HepG2 (cell line): ENCODE measurements around the gene RASGRF1. TPM values are rescaled to one million over a fixed set of nuclear protein-coding genes. Genes with fewer than 3 reads are reported as not detected.

Experiments used
- DR1 ChIP-seq: sonication (generic); formaldehyde crosslinking; IDR thresholded peaks from 2 replicates; pipeline ENCODE4 v1.8.0; 2021; ENCODE audit warnings: mild to moderate bottlenecking, missing genetic modification reagents, inconsistent platforms
- RXRA ChIP-seq: sonication (generic); formaldehyde crosslinking; IDR thresholded peaks from 2 replicates; pipeline ENCODE4 v1.5.1; 2020; ENCODE audit warnings: missing genetic modification reagents
- SMARCE1 ChIP-seq: fragments of 450-650 bp; IDR thresholded peaks from 2 replicates; pipeline ENCODE4 v1.6.1; 2017; ENCODE audit warnings: borderline replicate concordance
- SP4 ChIP-seq: sonication (generic); formaldehyde crosslinking; IDR thresholded peaks from 2 replicates; pipeline ENCODE4 v1.8.1; 2023; ENCODE audit warnings: mild to moderate bottlenecking, missing genetic modification reagents
- SUZ12 ChIP-seq: fragments of 150-350 bp; IDR thresholded peaks from 2 replicates; pipeline ENCODE4 v1.6.1; 2014; ENCODE audit warnings: low read depth, low read length
- TCF12 ChIP-seq, 2 experiments: fragments of 450-650 bp in 1 of 2; sonication (generic) in 1 of 2; formaldehyde crosslinking in 1 of 2; IDR thresholded peaks; 2 replicates each; pipeline versions ENCODE4 v1.6.1 to v1.8.0; 2017 to 2022; ENCODE audit warnings: antibody characterized with exemption in 1 of 2, mild to moderate bottlenecking in 1 of 2, missing genetic modification reagents in 1 of 2, moderate library complexity in 1 of 2
- TCF7L2 ChIP-seq: IDR thresholded peaks from 2 replicates; pipeline ENCODE4 v1.6.1; 2011; ENCODE audit warnings: mild to moderate bottlenecking, low read depth, low read length, moderate library complexity
- ZC3H4 ChIP-seq: sonication (generic); formaldehyde crosslinking; IDR thresholded peaks from 2 replicates; pipeline ENCODE4 v1.4.0; 2020; ENCODE audit warnings: missing genetic modification reagents, borderline replicate concordance
- ZKSCAN8 ChIP-seq: IDR thresholded peaks from 2 replicates; pipeline ENCODE4 v1.6.1; 2016; ENCODE audit warnings: borderline replicate concordance, missing genetic modification reagents, missing compliant biosample characterization
- ZNF777 ChIP-seq: sonication (generic); formaldehyde crosslinking; IDR thresholded peaks from 2 replicates; pipeline ENCODE4 v1.4.0; 2020; ENCODE audit warnings: missing genetic modification reagents
- polyA plus RNA-seq, 8 experiments: library from polyadenylated mRNA; depleted of rRNA in 3 of 8; stranded (reverse) in 7 of 8; unstranded in 1 of 8; fragments of >200 nt; fragmentation: Illumina TruSeq in 4 of 8; extraction: Trizol in 4 of 8; gene quantifications; 2 replicates each; pipeline versions ENCODE4 v1.2.1 to v1.2.3, GENCODE V29; 2011 to 2016; ENCODE audit warnings: low read depth in 4 of 8, missing spikeins in 1 of 8, mixed read lengths in 1 of 8; ENCODE audit not compliant: insufficient read depth in 1 of 8
- total RNA-seq, 5 experiments: library from RNA; depleted of rRNA; stranded (reverse); fragments of >200 nt; fragmentation: Illumina TruSeq; extraction: Trizol; gene quantifications; 2 replicates each; pipeline ENCODE4 v1.2.3, GENCODE V29; 2016; ENCODE audit warnings: low read depth in 1 of 5
- TF ChIP-seq, protein P1 (sequence below): sonication (generic); formaldehyde crosslinking; conservative IDR thresholded peaks from 2 replicates; pipeline ENCODE4 v1.8.1; 2023; ENCODE audit warnings: missing genetic modification reagents
- TF ChIP-seq, protein P2 (sequence below): sonication (generic); formaldehyde crosslinking; IDR thresholded peaks from 2 replicates; pipeline ENCODE4 v1.4.0; 2020; ENCODE audit warnings: mild to moderate bottlenecking, low read depth, missing genetic modification reagents
- TF ChIP-seq, protein P3 (sequence below): sonication (generic); formaldehyde crosslinking; IDR thresholded peaks from 2 replicates; pipeline ENCODE4 v1.5.0; 2020; ENCODE audit warnings: missing genetic modification reagents
- TF ChIP-seq, protein P4 (sequence below): sonication (generic); formaldehyde crosslinking; IDR thresholded peaks from 2 replicates; pipeline ENCODE4 v1.4.0; 2020; ENCODE audit warnings: mild to moderate bottlenecking, missing genetic modification reagents, borderline replicate concordance
- TF ChIP-seq, protein P5 (sequence below): IDR thresholded peaks from 2 replicates; pipeline ENCODE4 v1.6.1; 2016; ENCODE audit warnings: low read depth
- TF ChIP-seq, protein P6 (sequence below): sonication (generic); formaldehyde crosslinking; IDR thresholded peaks from 2 replicates; pipeline ENCODE4 v1.5.0; 2020; ENCODE audit warnings: mild to moderate bottlenecking, missing genetic modification reagents

RASGRF1 gene
- total and polyA plus RNA-seq, 2 of the 13 experiments (the other 11 are each of a cell fraction or from before 2014, with no cell fraction given) = 0.55 to 3.0 TPM

DNA sequence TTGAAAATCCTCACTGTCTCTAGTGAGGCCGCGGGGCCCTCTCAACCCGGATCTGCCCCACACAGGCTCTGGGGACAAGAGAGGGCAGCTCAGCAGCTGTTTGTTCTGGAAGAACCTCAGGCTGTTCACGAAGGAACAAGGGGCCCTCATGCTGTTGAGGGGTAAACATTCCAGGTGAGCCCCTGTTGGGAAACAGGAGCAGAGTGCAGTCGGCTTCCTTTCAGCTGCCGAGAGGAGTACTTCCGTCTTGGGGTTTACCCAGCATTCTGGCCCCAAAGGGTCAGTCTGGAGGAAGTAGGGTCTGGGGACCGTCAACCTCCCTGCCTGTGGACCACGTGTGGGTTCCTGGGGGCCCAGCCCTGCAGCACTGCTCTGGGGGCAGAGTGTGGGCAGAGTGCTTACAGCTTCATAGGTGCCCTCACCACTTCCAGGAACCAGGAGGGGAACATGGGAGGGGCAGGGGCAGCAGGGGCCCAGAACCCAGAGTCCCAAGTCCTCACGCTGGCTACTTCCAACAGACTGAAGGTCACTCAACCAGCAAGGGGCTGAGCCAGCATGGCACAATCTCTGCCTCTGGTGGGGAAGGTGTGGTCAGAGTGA, 96.5 kb downstream of the RASGRF1 start (continued):
- peak; percentile 93 for TF ChIP-seq ZKSCAN8 (CRISPR knock-in tag)
- peak; percentile 81; the same call in 1 of the 2 replicates for TF ChIP-seq TCF7L2
- TF ChIP-seq, protein P1, sequence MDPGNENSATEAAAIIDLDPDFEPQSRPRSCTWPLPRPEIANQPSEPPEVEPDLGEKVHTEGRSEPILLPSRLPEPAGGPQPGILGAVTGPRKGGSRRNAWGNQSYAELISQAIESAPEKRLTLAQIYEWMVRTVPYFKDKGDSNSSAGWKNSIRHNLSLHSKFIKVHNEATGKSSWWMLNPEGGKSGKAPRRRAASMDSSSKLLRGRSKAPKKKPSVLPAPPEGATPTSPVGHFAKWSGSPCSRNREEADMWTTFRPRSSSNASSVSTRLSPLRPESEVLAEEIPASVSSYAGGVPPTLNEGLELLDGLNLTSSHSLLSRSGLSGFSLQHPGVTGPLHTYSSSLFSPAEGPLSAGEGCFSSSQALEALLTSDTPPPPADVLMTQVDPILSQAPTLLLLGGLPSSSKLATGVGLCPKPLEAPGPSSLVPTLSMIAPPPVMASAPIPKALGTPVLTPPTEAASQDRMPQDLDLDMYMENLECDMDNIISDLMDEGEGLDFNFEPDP (CRISPR knock-in tag) = no peak
- TF ChIP-seq DR1 (CRISPR knock-in tag) = no peak; the same call in 1 of the 2 replicates
- peak; percentile 76 for TF ChIP-seq SP4 (CRISPR knock-in tag)
- TF ChIP-seq RXRA = peak; percentile 97
- peak; percentile 36; the same call in 1 of the 2 replicates for TF ChIP-seq ZNF777
- TF ChIP-seq SMARCE1 = no peak
- TF ChIP-seq, protein P2, sequence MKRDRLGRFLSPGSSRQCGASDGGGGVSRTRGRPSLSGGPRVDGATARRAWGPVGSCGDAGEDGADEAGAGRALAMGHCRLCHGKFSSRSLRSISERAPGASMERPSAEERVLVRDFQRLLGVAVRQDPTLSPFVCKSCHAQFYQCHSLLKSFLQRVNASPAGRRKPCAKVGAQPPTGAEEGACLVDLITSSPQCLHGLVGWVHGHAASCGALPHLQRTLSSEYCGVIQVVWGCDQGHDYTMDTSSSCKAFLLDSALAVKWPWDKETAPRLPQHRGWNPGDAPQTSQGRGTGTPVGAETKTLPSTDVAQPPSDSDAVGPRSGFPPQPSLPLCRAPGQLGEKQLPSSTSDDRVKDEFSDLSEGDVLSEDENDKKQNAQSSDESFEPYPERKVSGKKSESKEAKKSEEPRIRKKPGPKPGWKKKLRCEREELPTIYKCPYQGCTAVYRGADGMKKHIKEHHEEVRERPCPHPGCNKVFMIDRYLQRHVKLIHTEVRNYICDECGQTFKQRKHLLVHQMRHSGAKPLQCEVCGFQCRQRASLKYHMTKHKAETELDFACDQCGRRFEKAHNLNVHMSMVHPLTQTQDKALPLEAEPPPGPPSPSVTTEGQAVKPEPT (CRISPR knock-in tag) = peak; percentile 75; the same call in 1 of the 2 replicates
- TF ChIP-seq, protein P3, sequence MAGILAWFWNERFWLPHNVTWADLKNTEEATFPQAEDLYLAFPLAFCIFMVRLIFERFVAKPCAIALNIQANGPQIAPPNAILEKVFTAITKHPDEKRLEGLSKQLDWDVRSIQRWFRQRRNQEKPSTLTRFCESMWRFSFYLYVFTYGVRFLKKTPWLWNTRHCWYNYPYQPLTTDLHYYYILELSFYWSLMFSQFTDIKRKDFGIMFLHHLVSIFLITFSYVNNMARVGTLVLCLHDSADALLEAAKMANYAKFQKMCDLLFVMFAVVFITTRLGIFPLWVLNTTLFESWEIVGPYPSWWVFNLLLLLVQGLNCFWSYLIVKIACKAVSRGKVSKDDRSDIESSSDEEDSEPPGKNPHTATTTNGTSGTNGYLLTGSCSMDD (CRISPR knock-in tag) = no peak
- no peak for TF ChIP-seq ZC3H4 (CRISPR knock-in tag)
- no peak for TF ChIP-seq TCF12 (IDR thresholded peaks at IDR 0.05)
- TF ChIP-seq TCF12 (CRISPR knock-in tag; IDR thresholded peaks at IDR 0.05) = peak; percentile 99
- TF ChIP-seq, protein P4, sequence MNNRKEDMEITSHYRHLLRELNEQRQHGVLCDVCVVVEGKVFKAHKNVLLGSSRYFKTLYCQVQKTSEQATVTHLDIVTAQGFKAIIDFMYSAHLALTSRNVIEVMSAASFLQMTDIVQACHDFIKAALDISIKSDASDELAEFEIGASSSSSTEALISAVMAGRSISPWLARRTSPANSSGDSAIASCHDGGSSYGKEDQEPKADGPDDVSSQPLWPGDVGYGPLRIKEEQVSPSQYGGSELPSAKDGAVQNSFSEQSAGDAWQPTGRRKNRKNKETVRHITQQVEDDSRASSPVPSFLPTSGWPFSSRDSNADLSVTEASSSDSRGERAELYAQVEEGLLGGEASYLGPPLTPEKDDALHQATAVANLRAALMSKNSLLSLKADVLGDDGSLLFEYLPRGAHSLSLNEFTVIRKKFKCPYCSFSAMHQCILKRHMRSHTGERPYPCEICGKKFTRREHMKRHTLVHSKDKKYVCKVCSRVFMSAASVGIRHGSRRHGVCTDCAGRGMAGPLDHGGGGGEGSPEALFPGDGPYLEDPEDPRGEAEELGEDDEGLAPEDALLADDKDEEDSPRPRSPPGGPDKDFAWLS = peak; percentile 99
- TF ChIP-seq SUZ12 = no peak
- TF ChIP-seq, protein P5, sequence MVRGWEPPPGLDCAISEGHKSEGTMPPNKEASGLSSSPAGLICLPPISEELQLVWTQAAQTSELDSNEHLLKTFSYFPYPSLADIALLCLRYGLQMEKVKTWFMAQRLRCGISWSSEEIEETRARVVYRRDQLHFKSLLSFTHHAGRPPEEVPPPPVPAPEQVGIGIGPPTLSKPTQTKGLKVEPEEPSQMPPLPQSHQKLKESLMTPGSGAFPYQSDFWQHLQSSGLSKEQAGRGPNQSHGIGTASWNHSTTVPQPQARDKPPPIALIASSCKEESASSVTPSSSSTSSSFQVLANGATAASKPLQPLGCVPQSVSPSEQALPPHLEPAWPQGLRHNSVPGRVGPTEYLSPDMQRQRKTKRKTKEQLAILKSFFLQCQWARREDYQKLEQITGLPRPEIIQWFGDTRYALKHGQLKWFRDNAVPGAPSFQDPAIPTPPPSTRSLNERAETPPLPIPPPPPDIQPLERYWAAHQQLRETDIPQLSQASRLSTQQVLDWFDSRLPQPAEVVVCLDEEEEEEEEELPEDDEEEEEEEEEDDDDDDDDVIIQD (CRISPR knock-in tag) = peak; percentile 83
- TF ChIP-seq, protein P6, sequence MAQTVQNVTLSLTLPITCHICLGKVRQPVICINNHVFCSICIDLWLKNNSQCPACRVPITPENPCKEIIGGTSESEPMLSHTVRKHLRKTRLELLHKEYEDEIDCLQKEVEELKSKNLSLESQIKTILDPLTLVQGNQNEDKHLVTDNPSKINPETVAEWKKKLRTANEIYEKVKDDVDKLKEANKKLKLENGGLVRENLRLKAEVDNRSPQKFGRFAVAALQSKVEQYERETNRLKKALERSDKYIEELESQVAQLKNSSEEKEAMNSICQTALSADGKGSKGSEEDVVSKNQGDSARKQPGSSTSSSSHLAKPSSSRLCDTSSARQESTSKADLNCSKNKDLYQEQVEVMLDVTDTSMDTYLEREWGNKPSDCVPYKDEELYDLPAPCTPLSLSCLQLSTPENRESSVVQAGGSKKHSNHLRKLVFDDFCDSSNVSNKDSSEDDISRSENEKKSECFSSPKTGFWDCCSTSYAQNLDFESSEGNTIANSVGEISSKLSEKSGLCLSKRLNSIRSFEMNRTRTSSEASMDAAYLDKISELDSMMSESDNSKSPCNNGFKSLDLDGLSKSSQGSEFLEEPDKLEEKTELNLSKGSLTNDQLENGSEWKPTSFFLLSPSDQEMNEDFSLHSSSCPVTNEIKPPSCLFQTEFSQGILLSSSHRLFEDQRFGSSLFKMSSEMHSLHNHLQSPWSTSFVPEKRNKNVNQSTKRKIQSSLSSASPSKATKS = peak; percentile 95; the same call in 1 of the 2 replicates
